GM18861 (cell line): ENCODE data around the gene TM7SF2.
"Not testable (repeated sequence)": the region's sequence is repeated elsewhere in the genome, so short reads cannot be mapped to it uniquely, and the experiment has no call there.

Experiments used
- ATAC-seq: cut with Tn5 transposase; IDR thresholded peaks from one replicate; pipeline ENCODE4 v1.9.1; 2021; ENCODE audit not compliant: unreplicated experiment

Gene TM7SF2

DNA sequence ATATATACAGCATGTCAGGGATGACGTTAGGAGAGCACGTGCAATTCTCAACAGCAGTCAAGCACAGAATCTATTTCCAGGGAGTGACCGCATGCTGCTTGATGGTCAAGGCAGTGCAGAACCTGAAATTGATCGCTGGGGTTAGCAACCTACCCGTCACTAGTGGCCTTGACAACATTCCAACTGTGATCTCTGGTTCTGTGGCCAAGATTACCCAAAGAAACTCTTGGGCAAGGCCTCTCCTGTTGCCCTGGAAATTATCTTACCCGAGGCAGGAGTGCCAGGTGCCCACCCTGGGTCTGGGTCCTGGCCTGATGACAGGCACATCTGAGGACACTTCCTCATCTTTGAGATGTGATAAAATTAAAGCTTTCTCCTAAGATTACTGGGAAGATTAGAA is 2.2 kb downstream of the TM7SF2 start:
- ATAC-seq, result no peak

GRCh38 chr11:65114538-65115171 is 3.0 kb downstream of the TM7SF2 start:
- no peak for ATAC-seq

DNA sequence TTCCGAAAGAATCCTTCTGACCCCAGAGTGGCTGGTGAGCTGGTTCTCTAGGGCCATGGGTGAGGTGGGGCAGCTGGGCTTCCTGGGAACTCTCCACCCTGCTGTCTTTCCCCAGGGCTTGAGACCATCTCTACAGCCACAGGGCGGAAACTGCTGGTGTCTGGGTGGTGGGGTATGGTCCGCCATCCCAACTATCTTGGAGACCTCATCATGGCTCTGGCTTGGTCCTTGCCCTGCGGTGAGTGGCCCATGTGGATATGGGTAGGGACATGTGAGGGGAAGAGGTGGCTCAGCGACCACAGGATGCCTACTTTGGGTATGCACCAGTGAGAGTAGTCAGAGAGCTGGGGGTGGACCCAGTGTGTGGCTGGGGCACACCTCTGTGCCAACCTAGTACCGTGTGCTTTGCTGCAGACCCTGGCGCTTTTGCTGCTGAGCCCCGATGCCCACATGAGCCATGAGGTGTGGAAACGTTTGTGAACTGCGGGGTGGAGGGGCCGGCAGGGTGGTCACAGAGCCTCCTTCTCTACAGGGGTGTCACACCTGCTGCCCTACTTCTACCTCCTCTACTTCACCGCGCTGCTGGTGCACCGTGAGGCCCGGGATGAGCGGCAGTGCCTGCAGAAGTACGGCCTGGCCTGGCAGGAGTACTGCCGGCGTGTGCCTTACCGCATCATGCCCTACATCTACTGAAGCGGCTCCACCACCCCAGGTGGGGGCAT is 3.9 kb downstream of the TM7SF2 start:
- ATAC-seq, result no peak

DNA sequence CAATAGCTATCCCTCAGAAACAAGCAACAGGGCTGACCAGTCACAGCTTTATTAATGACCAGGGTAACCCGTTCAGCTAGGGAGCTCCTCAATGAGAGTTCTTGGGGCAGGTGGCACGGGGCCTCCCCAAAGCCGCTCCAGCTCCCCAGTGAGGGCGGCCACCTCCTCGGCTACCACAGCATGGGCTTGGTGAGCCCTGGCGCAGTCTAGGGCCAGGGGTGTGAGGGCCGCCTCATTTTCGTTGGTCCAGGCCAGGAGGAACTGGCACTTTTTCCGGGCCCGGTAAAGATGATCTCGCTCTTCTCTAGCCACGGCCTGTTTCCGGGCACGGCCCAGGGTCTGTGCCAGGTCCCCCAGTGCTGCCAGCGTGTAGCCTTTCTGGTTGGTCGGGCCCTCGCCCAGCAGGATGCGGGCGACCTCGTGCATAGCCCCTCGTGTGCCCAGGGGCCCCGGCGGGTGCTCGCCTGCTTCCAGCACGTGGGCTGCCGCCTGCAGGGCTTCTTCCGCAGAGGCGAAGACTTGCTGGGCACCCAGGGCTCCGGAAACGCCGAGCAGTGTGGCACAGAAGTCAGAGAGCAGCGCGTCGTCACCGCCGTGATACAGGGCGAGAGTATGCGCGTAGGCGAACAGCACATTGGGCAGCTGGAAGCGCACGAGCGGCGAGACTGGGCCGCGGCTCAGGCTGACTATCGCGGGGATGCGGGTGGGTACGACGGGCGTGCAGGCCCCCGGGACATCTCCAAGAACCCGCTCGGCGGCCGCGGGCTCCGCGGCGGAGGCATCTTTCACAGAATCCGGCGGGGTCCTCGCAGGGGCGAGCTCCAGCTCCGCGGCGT is 4.9 kb downstream of the TM7SF2 start:
- ATAC-seq, result no peak

- peak; percentile 37 for ATAC-seq
Observed at GRCh38 chr11:65117206-65118096, 5.8 kb downstream of the TM7SF2 start, which contains the start of gene ZNHIT2. Gene ZNHIT2 (minus strand): TSS chr11:65117701. CDS start chr11:65117653, 48 bp downstream.

- ATAC-seq, result no peak
Observed at GRCh38 chr11:65118097-65118837, 6.6 kb downstream of the TM7SF2 start.

DNA sequence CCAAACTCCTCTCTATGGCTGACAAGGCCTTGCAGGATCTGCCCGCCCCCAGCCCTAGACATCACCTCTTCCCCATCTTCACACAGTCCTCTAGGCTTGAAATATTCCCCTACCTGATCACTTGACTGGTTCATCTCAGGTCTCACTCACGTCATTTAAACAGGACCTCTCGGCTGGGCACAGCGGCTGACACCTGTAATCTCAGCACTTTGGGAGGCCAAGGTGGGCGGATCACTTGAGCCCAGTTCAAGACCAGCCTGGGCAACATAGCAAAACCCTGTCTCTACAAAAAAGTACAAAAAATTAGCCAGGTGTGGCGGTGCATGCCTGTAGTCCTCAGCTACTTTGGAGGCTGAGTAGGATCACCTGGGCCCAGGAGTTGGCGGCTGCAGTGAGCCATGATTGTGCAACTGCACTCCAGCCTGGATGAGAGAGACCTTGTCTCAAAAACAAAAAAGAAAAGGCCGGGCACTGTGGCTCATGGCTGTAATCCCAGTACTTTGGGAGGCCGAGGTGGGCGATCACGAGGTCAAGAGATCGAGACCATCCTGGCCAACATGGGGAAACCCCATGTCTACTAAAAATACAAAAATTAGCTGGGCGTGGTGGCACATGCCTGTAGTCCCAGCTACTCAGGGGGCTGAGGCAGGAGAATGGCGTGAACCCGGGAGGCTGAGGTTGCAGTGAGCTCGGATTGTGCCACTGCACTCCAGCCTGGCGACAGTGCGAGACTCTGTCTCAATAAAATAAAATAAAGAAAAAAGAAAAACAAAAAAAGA is 7.4 kb downstream of the TM7SF2 start:
- ATAC-seq, result not testable (repeated sequence)

- no peak for ATAC-seq
Observed at GRCh38 chr11:65119670-65119995, 8.0 kb downstream of the TM7SF2 start.

DNA sequence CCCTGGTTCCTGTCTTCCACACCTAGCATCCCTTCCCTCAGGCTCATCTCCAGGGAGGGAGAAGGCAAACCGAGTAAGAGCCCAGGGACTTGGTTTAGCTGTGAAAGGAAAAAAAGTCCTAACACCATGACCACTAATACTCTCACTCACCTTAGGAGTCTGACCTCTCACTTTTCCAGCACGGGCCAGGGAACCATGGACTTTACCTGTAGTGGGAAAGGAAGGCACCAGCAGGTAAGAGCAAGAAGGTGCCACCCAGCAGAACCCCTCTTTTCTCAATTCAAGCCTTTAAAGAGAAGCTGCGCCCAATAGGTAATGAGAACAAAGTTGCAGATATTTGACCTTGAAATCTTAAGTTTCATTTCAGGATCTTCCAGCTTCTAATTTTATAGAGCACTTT is 9.2 kb downstream of the TM7SF2 start:
- no peak for ATAC-seq

DNA sequence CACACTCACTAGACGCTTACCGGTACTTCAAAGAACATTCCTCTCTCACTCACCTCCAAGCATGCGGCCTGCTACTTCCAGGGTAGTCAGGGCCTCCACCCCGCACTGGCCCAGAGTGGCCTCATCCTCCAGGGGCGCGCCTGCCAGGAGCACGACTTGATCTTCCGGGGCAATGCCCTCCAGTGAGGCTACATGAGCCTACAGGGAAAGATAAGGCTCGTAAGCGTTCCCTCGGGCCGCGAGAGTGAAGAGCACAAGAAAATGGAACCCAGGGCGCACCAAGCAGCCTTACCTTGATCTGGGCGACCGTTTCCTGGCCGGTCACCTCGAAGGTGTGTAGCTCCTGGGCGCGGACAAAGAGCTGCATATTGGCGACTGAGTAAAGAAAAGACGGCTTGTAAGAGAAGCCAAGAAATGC is 9.8 kb downstream of the TM7SF2 start:
- ATAC-seq, result no peak

GRCh38 chr11:65121865-65122696 is 10.4 kb downstream of the TM7SF2 start, which contains the start of the genes FAU and MRPL49:
Gene FAU (minus strand): TSS chr11:65122134. CDS start chr11:65121813, 321 bp downstream.
Gene MRPL49 (plus strand): TSS chr11:65122321. CDS start chr11:65122347, 26 bp downstream.
- ATAC-seq, result peak; percentile 57

- ATAC-seq, result no peak
Observed at GRCh38 chr11:65124480-65125196, 13.0 kb downstream of the TM7SF2 start.

DNA sequence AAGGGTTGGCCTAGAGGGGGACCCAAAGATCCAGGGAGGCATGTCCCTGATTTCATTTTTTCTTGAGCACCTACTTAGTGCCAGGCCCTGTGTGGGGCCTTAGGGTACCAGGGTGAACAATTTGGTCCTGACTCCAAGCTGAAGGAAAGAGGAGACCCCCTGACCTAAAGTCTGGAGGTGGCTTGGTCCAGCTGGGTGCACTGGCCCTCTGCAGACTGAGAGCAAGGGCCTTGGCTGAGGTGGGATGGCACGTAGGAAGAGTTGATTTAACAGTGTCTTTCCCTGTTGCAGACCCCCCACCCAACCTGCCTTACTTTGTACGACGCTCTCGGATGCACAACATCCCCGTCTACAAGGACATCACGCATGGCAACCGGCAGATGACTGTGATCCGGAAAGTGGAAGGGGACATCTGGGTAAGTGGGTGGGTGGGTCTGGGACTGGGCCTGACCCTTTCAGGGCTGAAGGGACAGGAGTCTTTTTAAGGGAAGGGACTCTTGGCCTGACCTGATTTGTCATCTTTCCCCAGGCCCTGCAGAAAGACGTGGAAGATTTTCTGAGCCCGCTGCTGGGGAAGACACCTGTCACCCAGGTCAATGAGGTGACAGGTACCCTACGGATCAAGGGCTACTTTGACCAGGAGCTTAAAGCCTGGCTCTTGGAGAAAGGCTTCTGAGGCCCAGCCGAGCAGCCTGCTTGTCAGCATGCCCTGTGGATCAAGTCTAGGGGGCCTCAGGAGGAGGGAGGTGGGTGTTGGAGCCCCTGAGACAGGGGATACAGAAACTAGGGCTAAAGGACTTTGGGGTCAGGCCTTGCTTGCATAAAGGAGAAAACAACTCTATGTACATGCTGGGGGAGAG is 13.8 kb downstream of the TM7SF2 start:
- no peak for ATAC-seq

DNA sequence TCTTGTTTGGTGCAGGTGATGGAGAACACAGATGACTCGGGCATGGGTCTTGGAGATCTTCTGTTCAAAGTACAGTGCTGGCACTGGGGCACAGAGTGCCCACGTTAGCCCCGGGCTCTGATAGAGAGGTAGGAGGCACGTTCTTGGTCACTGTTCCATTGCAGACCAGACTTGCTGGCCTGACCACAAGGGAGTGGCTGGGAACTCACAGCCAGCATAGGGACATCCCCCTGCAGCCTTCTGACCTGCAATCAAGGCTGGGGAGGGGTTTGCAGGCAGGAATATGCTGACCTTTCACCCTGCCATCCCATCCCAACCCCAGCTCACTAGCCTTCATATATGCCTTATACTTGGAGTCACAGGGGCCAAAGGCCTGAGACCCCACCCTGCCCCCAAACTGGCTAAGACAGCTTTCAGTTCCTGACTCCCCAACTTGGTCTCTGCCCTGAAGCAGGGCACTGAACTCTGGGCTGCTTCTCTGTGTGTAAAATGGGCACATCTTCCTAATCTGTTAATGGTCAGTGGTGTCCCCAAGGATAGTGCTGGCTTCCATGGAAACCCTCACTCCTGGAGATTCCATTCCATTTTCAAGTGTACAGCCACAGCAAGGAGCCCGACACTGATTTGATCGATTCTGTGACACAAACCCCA is 15.1 kb downstream of the TM7SF2 start:
- no peak for ATAC-seq

DNA sequence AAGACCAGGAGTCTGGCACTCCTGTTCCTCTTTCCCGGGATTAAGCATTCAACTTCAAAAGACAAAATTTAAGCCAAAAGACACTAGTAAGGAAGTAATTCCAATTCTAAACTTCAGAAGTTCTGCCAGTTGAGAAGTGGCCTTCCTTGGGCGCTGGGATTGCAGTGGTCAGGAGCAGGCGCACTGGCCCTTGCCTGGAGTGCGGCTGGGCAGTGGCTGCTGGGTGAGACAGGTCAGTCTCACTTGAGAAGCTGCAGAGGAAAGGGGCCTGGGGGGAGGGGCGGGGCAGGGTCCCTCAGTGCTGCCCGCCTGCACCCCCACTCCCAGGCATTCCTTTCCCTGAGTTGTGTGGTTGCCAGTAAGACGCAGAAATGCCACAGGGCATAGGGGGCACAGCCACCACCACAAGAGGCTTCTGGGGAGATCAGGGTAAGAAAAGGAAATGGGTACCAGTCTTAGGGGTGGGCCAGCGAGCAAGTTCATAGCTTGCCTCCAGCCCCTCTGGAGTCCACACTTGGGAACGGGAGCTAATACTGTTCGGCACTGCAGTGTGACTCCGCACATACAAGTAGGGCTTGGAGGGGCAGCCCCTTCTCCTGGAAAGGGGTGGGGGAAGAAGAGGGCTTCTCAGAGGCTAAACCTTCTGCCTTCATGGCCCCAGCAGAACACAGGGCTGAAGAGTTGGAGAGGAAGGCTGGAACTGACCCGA is 16.0 kb downstream of the TM7SF2 start:
- no peak for ATAC-seq
